GM19023 (cell line): ENCODE measurements around the gene MACROD1.

Experiments
- ATAC-seq: cut with Tn5 transposase; IDR thresholded peaks from one replicate; pipeline ENCODE4 v1.9.1; 2021; ENCODE audit warnings: mild to moderate bottlenecking, moderate library complexity; ENCODE audit not compliant: unreplicated experiment

The MACROD1 gene

GRCh38 chr11:64114231-64114630, 51.7 kb downstream of the MACROD1 start:
- no peak for ATAC-seq

- no peak for ATAC-seq
Observed at GRCh38 chr11:64113462-64113780, 52.5 kb downstream of the MACROD1 start.

- no peak for ATAC-seq
Observed at GRCh38 chr11:64112771-64113461, 53.0 kb downstream of the MACROD1 start.

- ATAC-seq, result no peak
Observed at GRCh38 chr11:64110465-64111375, 55.2 kb downstream of the MACROD1 start.

- no peak for ATAC-seq
Observed at GRCh38 chr11:64109332-64109731, 56.6 kb downstream of the MACROD1 start.

- no peak for ATAC-seq
Observed at GRCh38 chr11:64107303-64107702, 58.6 kb downstream of the MACROD1 start.

- no peak for ATAC-seq
Observed at GRCh38 chr11:64104632-64105031, 61.3 kb downstream of the MACROD1 start.

- ATAC-seq, result no peak
Observed at GRCh38 chr11:64103277-64103985, 62.5 kb downstream of the MACROD1 start.

GRCh38 chr11:64102005-64102738, 63.7 kb downstream of the MACROD1 start:
- ATAC-seq, result no peak

- ATAC-seq, result no peak
Observed at GRCh38 chr11:64101461-64101860, 64.5 kb downstream of the MACROD1 start.

GRCh38 chr11:64100782-64101353, 65.0 kb downstream of the MACROD1 start:
- ATAC-seq, result no peak

GRCh38 chr11:64100360-64100759, 65.6 kb downstream of the MACROD1 start:
- no peak for ATAC-seq

- no peak for ATAC-seq
Observed at GRCh38 chr11:64099436-64099835, 66.5 kb downstream of the MACROD1 start.

- ATAC-seq, result no peak
Observed at GRCh38 chr11:64098318-64098831, 67.5 kb downstream of the MACROD1 start.

GRCh38 chr11:64097468-64098317, 68.2 kb downstream of the MACROD1 start:
- no peak for ATAC-seq

GRCh38 chr11:64096835-64097234, 69.1 kb downstream of the MACROD1 start:
- no peak for ATAC-seq

GRCh38 chr11:64095949-64096348, 70.0 kb downstream of the MACROD1 start:
- no peak for ATAC-seq

- ATAC-seq, result no peak
Observed at GRCh38 chr11:64095273-64095817, 70.6 kb downstream of the MACROD1 start.
